ENCODE measurements around the gene GLDC. TPM values are rescaled to one million over a fixed set of nuclear protein-coding genes. Genes with fewer than 3 reads are reported as not detected.

The GLDC gene
- total RNA-seq, 1 donor from 2014 or later, result not detected

Other genes starting within 250 kb of the GLDC start
- 19.0 TPM for gene UHRF2, start 232.5 kb downstream of the GLDC start, total RNA-seq
- gene KDM4C, start 112.2 kb upstream of the GLDC start, total RNA-seq, result 14.2 TPM